Ovary (tissue), 9 donors: ENCODE results near the gene ACER3. TPM values are rescaled to one million over a fixed set of nuclear protein-coding genes. Genes with fewer than 3 reads are reported as not detected.
"Not testable (repeated sequence)": the region's sequence is repeated elsewhere in the genome, so short reads cannot be mapped to it uniquely, and the experiment has no call there.

Source experiments
- DNase-seq, 5 donors: peaks; one replicate each; pipeline ENCODE4 v3.0.0-alpha.2; 2019 to 2020
- H3K27ac ChIP-seq, 2 donors: fragments of 200-600 bp; one replicate each; pipeline versions ENCODE4 v1.5.1 to v1.8.0; 2019 to 2022
- H3K27me3 ChIP-seq: fragments of 200-600 bp; one replicate; pipeline ENCODE4 v1.8.0; 2022
- H3K36me3 ChIP-seq: fragments of 200-600 bp; sonication (generic); one replicate; pipeline ENCODE4 v1.5.1; 2019
- H3K4me1 ChIP-seq: one replicate; pipeline ENCODE4 v1.8.1; 2013; ENCODE audit warnings: mild to moderate bottlenecking, moderate library complexity; ENCODE audit not compliant: insufficient read depth
- H3K4me3 ChIP-seq: fragments of 200-600 bp; sonication (generic); one replicate; pipeline ENCODE4 v1.5.1; 2017
- H3K9me3 ChIP-seq, 2 donors: fragments of 200-600 bp in 1 of 2; sonication (generic) in 1 of 2; one replicate each; pipeline versions ENCODE4 v1.5.1 to v1.8.1; 2013 to 2019; ENCODE audit warnings: mild to moderate bottlenecking in 1 of 2, moderate library complexity in 1 of 2
- CTCF ChIP-seq, 3 donors: fragments of 450-650 bp in 2 of 3; fragments of 200-600 bp in 1 of 3; IDR thresholded peaks; one replicate each; pipeline versions ENCODE4 v1.5.1 to v1.8.0; 2016 to 2022; ENCODE audit warnings: antibody characterized with exemption in 3 of 3, mild to moderate bottlenecking in 1 of 3
- EP300 ChIP-seq: sonication (generic); formaldehyde crosslinking; IDR thresholded peaks from one replicate; pipeline ENCODE4 v1.6.1; 2017; ENCODE audit warnings: antibody characterized with exemption
- POLR2A ChIP-seq: fragments of 450-650 bp; IDR thresholded peaks from one replicate; pipeline ENCODE4 v1.6.1; 2017; ENCODE audit warnings: antibody characterized with exemption, mild to moderate bottlenecking, moderate library complexity
- WGBS, 3 donors: extraction: QIAGEN DNeasy Blood & Tissue Kit in 1 of 3; methylation state at CpG; one replicate each; pipeline versions ENCODE4 v1.1.5 to v1.1.7; 2013 to 2017; 5-methylcytosine and 5-hydroxymethylcytosine counted together
- intact Hi-C, 4 donors: fragments of 100-400 bp; cut with DNase I; formaldehyde crosslinking; loops; one replicate each; pipeline versions ENCODE4 v1.11.0 to v1.15.1; 2022 to 2023
- polyA plus RNA-seq, 2 donors: library from polyadenylated mRNA; stranded (reverse); fragments of 200-250 nt in 1 of 2; fragments of 350-450 nt in 1 of 2; fragmentation: Illumina TruSeq in 1 of 2; extraction: RNeasy Lipid Tissue Mini Kit (QIAGEN cat#74804) in 1 of 2; gene quantifications; one replicate each; pipeline ENCODE4 v1.2.3, GENCODE V29; 2013 to 2014
- total RNA-seq, 7 donors: library from RNA; depleted of rRNA in 2 of 7; stranded (reverse); fragments of >200 nt in 2 of 7; fragmentation: NEBNext Ultra II Directional in 3 of 7; extraction: Animal tissue kit (Norgen Biotek cat#: 25700) in 3 of 7; gene quantifications; one replicate each; pipeline versions ENCODE4 v1.1.0 to v1.2.4, GENCODE V29; 2016 to 2023
- donor health status: DM: no; HTN: no; CAD: no; lungs with moderate emphysema.
- donor health status: DM: no; HTN: no; CAD: no.
- donor health status: Bipolar disorder and iron deficiency.
- donor health status: DM: yes; HTN: yes; CAD: no.
- donor health status: DM: no; HTN: no; CAD: no.
- donor health status: DM: yes; HTN: yes; CAD: no.

Gene ACER3
- total and polyA plus RNA-seq, 9 donors = 2.4 to 20.7 (median 8.4) TPM

GRCh38 chr11:77044356-77044755 is 183.6 kb downstream of the ACER3 start:
- TF ChIP-seq EP300 (no peak), CTCF (IDR thresholded peaks at IDR 0.05) (no peak), POLR2A (no peak)
- peaks cover 7% of the 10 kb centered on the region for H3K4me1 ChIP-seq
- H3K27ac ChIP-seq = no peak overlapping the region
- no peaks in the 10 kb centered on the region for H3K36me3 ChIP-seq
- H3K9me3 ChIP-seq = no peaks in the 10 kb centered on the region
- 55 to 74% (median 70%) methylated on average over 2 of the region's 2 CpGs for WGBS, 3 donors
- intact Hi-C loops = loop anchor here in 2 of 4 donors (10.0 kb wide), 2 partner anchors 140 to 310 kb away; no protein-coding TSS in a partner anchor
- no peak for DNase-seq
- H3K27me3 ChIP-seq = no peaks in the 10 kb centered on the region
- no peak overlapping the region for H3K4me3 ChIP-seq

DNA sequence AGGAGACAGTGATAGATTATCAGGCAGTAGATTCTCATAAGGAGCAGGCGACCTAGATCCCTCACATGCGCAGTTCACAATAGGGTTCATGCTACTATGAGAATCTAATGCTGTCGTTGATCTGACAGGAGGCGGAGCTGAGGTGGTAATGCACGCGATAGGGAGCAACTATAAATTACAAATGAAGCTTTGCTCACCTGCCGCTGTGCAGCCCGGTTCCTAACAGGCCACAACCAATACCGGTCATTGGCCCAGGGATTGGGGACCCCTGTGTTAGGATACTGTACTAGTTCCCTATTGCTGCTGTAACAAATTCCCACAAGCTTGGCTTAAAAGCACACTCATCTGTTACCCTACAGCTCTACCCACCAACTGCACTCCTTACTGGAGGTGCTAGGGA is 184.2 kb downstream of the ACER3 start:
- no peak for DNase-seq
- Histone ChIP-seq H3K4me3 (no peak overlapping the region), H3K27ac (no peak overlapping the region), H3K27me3 (no peaks in the 10 kb centered on the region), H3K4me1 (peaks cover 7% of the 10 kb centered on the region), H3K9me3 (no peaks in the 10 kb centered on the region), H3K36me3 (no peaks in the 10 kb centered on the region)
- WGBS, 3 donors = 90 to 95% (median 91%) methylated on average over 9 of the region's 9 CpGs
- intact Hi-C loops = loop anchor here in 3 of 4 donors (5.0 to 10.0 kb wide), 4 partner anchors 47 to 310 kb away; no protein-coding TSS in a partner anchor
- TF ChIP-seq CTCF (IDR thresholded peaks at IDR 0.05) (no peak), POLR2A (no peak), EP300 (no peak)

- Histone ChIP-seq H3K27me3 (no peaks in the 10 kb centered on the region), H3K9me3 (no peaks in the 10 kb centered on the region), H3K27ac (no peak overlapping the region), H3K4me1 (peaks cover 4% of the 10 kb centered on the region), H3K36me3 (no peaks in the 10 kb centered on the region), H3K4me3 (no peak overlapping the region)
- TF ChIP-seq EP300 = no peak
- TF ChIP-seq POLR2A = no peak
- peak; percentile 62 to 72 (median 68) for TF ChIP-seq CTCF (IDR thresholded peaks at IDR 0.05)
- peak in 4 of 5 donors; percentile 48 to 69 (median 57) for DNase-seq
- intact Hi-C loops = loop anchor here in 3 of 4 donors (2.0 to 10.0 kb wide), 5 partner anchors 43 to 311 kb away; no protein-coding TSS in a partner anchor
- WGBS, 3 donors = 2 to 6% (median 3%) methylated on average over 31 to 39 of the region's 39 CpGs
Observed at GRCh38 chr11:77046060-77046501, 185.4 kb downstream of the ACER3 start.

DNA sequence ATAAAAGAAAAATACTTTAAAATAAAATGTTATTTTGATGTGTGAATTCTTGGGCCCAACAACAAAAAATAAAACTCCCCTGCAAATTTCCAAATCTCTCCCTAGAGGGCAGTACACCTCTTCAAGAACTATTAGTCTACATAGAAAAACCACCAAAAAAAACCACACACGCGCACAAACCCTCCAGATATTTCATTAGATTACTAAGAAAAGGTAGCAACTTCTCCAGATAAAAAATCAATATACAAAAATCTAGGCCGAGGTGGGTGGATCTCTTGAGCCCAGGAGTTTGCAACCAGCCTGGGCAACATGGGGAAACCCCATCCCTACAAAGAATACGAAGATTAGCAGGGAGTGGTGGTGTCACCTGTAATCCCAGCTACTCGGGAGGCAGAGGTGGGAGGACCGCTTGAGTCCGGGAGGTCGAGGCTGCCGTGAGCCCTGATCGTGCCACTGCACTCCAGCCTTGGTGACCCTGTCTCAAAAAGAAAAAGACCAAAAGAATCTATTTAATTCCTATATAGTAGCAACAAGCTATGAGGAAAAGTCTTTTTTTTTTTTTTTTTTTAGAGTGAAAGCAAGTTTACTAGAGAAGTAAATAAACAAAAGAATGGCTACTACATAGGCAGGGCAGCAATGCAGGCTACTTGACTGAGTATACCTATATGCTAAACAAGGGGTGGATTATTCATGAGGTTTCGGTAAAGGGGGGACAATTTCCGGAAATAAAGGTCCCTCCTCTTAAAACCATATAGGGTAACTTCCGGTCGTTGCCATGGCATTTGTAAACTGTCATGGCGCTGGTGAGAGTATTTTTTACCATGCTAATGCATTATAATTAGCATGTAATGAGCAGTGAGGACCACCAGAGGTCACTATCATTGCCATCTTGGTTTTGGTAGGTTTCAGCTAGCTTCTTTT is 186.5 kb downstream of the ACER3 start:
- H3K4me3 ChIP-seq = peak overlapping the region; percentile 35
- WGBS, 3 donors = 1 to 4% (median 3%) methylated on average over 15 of the region's 15 CpGs
- peaks cover 4% of the 10 kb centered on the region for H3K4me1 ChIP-seq
- H3K27ac ChIP-seq = no peak overlapping the region
- intact Hi-C loops = loop anchor here in 3 of 4 donors (2.0 to 10.0 kb wide), 5 partner anchors 42 to 312 kb away; no protein-coding TSS in a partner anchor
- no peaks in the 10 kb centered on the region for H3K9me3 ChIP-seq
- TF ChIP-seq POLR2A (no peak), CTCF (IDR thresholded peaks at IDR 0.05) (peak; percentile 61 to 83 (median 82))
- no peaks in the 10 kb centered on the region for H3K36me3 ChIP-seq
- H3K27me3 ChIP-seq = no peaks in the 10 kb centered on the region
- peak; percentile 58 to 87 (median 76) for DNase-seq

DNA sequence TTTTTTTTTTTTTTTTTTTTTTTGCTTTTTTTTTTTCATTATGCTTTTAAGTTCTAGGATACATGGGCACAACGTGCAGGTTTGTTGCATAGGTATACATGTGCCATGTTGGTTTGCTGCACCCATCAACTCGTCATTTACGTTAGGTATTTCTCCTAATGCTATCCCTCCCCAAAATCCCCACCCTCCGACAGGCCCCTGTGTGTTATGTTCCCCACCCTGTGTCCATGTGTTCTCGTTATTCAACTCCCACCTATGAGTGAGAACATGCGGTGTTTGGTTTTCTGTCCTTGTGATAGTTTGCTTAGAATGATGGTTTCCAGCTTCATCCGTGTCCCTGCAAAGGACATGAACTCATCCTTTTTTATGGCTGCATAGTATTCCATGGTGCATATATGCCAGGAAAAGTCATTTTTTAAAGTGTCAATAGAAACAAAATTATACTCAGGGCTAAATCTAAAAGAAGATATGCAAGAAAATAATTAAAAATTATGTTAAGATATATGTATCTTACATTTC is 187.3 kb downstream of the ACER3 start:
- H3K27me3 ChIP-seq, H3K4me3 ChIP-seq, H3K4me1 ChIP-seq, DNase-seq, H3K9me3 ChIP-seq, H3K27ac ChIP-seq, H3K36me3 ChIP-seq: not testable (repeated sequence)
- intact Hi-C loops = loop anchor here (2.0 to 10.0 kb wide), 6 partner anchors 41 to 313 kb away; no protein-coding TSS in a partner anchor
- WGBS, 3 donors = 49 to 58% (median 50%) methylated on average over 7 of the region's 7 CpGs
